Measurements from ENCODE around the gene INTS7. TPM values are rescaled to one million over a fixed set of nuclear protein-coding genes. Genes with fewer than 3 reads are reported as not detected.
A peak's percentile ranks its signal among the peaks of the same experiment; 100 is the strongest.

The INTS7 gene, protein sequence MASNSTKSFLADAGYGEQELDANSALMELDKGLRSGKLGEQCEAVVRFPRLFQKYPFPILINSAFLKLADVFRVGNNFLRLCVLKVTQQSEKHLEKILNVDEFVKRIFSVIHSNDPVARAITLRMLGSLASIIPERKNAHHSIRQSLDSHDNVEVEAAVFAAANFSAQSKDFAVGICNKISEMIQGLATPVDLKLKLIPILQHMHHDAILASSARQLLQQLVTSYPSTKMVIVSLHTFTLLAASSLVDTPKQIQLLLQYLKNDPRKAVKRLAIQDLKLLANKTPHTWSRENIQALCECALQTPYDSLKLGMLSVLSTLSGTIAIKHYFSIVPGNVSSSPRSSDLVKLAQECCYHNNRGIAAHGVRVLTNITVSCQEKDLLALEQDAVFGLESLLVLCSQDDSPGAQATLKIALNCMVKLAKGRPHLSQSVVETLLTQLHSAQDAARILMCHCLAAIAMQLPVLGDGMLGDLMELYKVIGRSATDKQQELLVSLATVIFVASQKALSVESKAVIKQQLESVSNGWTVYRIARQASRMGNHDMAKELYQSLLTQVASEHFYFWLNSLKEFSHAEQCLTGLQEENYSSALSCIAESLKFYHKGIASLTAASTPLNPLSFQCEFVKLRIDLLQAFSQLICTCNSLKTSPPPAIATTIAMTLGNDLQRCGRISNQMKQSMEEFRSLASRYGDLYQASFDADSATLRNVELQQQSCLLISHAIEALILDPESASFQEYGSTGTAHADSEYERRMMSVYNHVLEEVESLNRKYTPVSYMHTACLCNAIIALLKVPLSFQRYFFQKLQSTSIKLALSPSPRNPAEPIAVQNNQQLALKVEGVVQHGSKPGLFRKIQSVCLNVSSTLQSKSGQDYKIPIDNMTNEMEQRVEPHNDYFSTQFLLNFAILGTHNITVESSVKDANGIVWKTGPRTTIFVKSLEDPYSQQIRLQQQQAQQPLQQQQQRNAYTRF
- total RNA-seq (2021) = 41.5 and 45.0 TPM in 2 replicates
- percentile 93 among the genes with signal in this experiment for Bru-seq, nascent RNA
- percentile 90 among the genes with signal in this experiment for BruChase-seq, experiment 1, labeled RNA remaining after a 2-hour chase
- BruChase-seq, experiment 2, labeled RNA remaining after a 6-hour chase = percentile 86 among the genes with signal in this experiment
- long read RNA-seq, full-length matches to known transcripts = 86 of 135 reads
- long read RNA-seq, partial matches to known transcripts = 34 of 135 reads
- long read RNA-seq, other reads (novel, unspliced or antisense) = 15 of 135 reads

DNA sequence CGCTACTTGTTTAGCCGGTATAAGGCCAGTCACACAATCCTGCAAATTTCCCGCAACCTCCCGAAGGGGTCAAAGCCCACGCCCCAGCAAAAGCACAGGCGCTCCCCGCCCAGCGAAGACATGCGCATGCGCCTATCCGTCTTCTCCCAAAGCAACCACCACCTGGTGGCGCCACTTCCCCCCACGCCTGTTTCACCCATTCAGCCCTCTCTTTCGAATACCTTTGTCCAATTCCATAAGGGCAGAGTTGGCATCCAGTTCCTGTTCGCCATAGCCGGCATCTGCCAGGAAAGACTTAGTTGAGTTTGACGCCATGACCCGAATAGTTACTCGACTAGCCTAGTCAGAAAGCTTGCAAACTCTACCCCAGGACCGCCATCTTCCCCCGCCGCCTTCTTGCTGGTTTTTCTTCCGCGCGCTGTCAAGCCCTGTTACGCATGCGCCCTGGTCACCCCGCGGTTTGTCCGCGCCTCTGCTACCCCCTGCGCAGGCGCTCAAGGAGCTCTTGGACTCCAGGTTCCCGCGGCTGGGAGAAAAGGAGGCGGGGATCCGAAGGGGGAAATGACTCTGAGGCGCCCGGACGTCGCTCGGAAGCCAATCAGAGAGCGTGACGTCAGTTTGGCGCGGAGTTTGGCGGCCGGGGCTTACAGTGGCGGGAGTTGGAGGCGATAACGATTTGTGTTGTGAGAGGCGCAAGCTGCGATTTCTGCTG lies at the start of gene INTS7, which contains the start of gene DTL:
TSS of gene INTS7 (minus strand) at position 435 of the 712 bp plus-strand sequence. CDS start at position 315, 120 bp downstream.
TSS of gene DTL (plus strand) at position 626 of the 712 bp plus-strand sequence. CDS start 143 bp downstream, outside the sequence.
- Histone ChIP-seq H3K27me3 (replicated peaks; ENCODE audit: insufficient read depth, low read depth, low read length, poor library complexity) (no peaks in the 10 kb centered on the region), H3K4me1 (ENCODE audit: insufficient read depth, low read length, poor library complexity, severe bottlenecking) (peaks cover 33% of the 10 kb centered on the region), H3K4me3 (ENCODE audit: low read depth, low read length, poor library complexity, severe bottlenecking) (peak within 1 kb of the TSS; percentile 75), H3K27ac (ENCODE audit: low read depth, low read length, poor library complexity, severe bottlenecking) (peak within 1 kb of the TSS; percentile 91), H3K9me3 (ENCODE audit: low read depth, low read length, poor library complexity, severe bottlenecking) (no peaks in the 10 kb centered on the region), H3K36me3 (ENCODE audit: insufficient read depth, low read length, poor library complexity, severe bottlenecking) (peaks cover 14% of the 10 kb centered on the region)
- peak; percentile 100 for DNase-seq (ENCODE audit: low spot score)
- ChIA-PET POLR2A (ENCODE audit: low non-redundant PET) (interaction anchor here (0.6 kb wide), 1 partner anchor 825 kb away, joined by 3 read pairs; no protein-coding TSS in a partner anchor), CTCF (interaction anchor here (0.6 to 2.7 kb wide), 6 partner anchors 16 to 420 kb away, joined by 3 to 12 read pairs (median 4); no protein-coding TSS in a partner anchor)
- TF ChIP-seq EZH2 (IDR thresholded peaks at IDR 0.05; ENCODE audit: borderline replicate concordance, low read depth, low read length, poor library complexity, severe bottlenecking) = no peak
- TF ChIP-seq, protein P1, sequence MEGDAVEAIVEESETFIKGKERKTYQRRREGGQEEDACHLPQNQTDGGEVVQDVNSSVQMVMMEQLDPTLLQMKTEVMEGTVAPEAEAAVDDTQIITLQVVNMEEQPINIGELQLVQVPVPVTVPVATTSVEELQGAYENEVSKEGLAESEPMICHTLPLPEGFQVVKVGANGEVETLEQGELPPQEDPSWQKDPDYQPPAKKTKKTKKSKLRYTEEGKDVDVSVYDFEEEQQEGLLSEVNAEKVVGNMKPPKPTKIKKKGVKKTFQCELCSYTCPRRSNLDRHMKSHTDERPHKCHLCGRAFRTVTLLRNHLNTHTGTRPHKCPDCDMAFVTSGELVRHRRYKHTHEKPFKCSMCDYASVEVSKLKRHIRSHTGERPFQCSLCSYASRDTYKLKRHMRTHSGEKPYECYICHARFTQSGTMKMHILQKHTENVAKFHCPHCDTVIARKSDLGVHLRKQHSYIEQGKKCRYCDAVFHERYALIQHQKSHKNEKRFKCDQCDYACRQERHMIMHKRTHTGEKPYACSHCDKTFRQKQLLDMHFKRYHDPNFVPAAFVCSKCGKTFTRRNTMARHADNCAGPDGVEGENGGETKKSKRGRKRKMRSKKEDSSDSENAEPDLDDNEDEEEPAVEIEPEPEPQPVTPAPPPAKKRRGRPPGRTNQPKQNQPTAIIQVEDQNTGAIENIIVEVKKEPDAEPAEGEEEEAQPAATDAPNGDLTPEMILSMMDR (conservative IDR thresholded peaks at IDR 0.05; ENCODE audit: low read depth, low read length) = peak; percentile 99
- intact Hi-C loops (cut with micrococcal nuclease; ENCODE audit: unreplicated experiment) = loop anchor here (10.0 kb wide), 1 partner anchor 360 kb away; the partner anchor contains the start of gene NEK2
- TSS peak; percentile 64 for BruUV-seq (replicated peaks)

DNA sequence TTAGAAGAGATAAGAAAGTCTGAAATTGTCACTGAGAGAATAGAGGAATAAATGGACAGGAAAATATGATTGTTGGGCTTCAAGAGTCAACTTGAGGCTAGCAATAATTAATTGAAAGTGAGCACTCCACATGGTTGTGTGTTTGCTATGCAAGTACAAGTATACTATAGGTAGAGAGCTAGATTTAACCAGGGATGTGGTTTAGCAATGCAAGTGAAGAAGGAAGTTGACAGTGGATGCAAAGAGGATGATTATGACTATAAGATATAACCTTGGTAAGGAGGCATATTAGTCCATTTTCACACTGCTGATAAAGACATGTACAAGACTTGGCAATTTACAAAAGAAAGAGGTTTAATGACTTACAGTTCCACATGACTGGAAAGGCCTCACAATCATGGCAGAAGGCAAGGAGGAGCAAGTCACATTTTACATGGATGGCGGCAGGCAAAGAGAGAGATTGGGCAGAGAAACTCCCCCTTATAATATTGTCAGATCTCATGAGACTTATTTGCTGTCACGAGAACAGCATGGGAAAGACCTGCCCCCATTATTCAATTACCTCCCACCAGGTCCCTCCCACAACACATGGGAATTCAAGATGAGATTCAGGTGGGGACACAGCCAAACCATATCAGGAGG lies 47.5 kb upstream of the INTS7 start:
- Histone ChIP-seq H3K9me3 (ENCODE audit: low read depth, low read length, poor library complexity, severe bottlenecking) (no peaks in the 10 kb centered on the region), H3K27ac (ENCODE audit: low read depth, low read length, poor library complexity, severe bottlenecking) (no peak overlapping the region), H3K36me3 (ENCODE audit: insufficient read depth, low read length, poor library complexity, severe bottlenecking) (peaks cover 77% of the 10 kb centered on the region), H3K27me3 (replicated peaks; ENCODE audit: insufficient read depth, low read depth, low read length, poor library complexity) (no peaks in the 10 kb centered on the region), H3K4me1 (ENCODE audit: insufficient read depth, low read length, poor library complexity, severe bottlenecking) (peaks cover 2% of the 10 kb centered on the region), H3K4me3 (ENCODE audit: low read depth, low read length, poor library complexity, severe bottlenecking) (no peak overlapping the region)
- no peak for DNase-seq (ENCODE audit: low spot score)
- ChIA-PET POLR2A (ENCODE audit: low non-redundant PET) (interaction anchor here (0.6 kb wide), 1 partner anchor 488 kb away, joined by 3 read pairs; no protein-coding TSS in a partner anchor), CTCF (no interaction called here)
- TF ChIP-seq EZH2 (IDR thresholded peaks at IDR 0.05; ENCODE audit: borderline replicate concordance, low read depth, low read length, poor library complexity, severe bottlenecking) = no peak
- TF ChIP-seq, protein P1 (conservative IDR thresholded peaks at IDR 0.05; ENCODE audit: low read depth, low read length) = no peak
- intact Hi-C loops (cut with micrococcal nuclease; ENCODE audit: unreplicated experiment) = no loop called here
- no TSS peak for BruUV-seq (replicated peaks)

All from A673 (cell line).